ENCODE results near the gene KRTAP5-9.
"Not testable (repeated sequence)": the region's sequence is repeated elsewhere in the genome, so short reads cannot be mapped to it uniquely, and the experiment has no call there.

The KRTAP5-9 gene

DNA sequence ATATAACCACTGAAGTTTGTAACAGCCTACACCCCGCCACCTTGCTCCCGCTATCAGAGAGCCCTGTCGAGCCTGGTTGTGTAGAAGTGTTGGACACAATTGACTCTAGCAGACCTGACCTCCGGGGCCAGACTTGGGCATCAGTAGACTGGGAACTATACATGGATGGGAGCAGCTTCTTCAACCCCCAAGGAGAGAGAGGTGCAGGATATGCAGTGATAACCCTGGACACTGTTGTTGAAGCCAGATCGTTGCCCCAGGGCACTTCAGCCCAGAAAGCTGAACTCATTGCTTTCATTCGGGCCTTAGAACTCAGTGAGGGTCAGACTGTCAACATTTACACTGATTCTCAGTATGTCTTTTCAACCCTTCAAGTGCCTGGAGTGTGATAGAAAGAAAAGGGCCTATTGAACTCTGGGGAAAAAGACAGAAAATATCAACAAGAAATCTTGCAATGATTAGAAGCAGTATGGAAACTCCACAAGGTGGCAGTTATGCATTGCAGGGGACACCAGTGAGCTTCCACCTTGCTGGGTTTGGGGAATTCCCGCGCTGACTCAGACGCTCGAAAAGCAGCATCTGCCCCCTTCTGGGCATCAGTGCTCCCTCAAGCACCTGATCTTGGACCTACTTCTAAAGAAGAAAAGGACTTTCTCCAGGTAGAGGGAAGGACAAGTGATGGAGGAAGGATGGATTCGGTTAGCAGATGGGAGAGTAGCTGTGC, 40.8 kb downstream of the KRTAP5-9 start:
- not testable (repeated sequence) for DNase-seq

DNA sequence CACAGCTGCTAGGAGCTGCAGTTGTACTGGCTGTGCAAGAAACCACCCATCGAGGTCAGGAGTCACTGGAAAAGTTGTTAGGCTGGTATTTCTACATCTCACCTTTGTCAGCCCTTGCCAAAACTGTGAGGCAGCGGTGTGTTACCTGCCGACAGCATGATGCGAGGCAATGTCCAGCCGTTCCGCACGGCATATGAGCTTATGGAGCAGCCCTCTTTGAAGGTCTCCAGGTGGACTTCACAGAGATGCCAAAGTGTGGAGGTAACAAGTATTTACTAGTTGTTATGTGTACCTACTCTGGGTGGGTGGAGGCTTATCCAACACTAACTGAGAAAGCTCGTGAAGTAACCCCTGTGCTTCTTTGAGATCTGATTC, 41.3 kb downstream of the KRTAP5-9 start:
- not testable (repeated sequence) for DNase-seq
